Stimulated activated CD4-positive, alpha-beta T cell treated with anti-CD3 and anti-CD28 coated beads, Interleukin-1b, Interleukin-23, amount 100 ng/mL, for 48 hours (primary cell): ENCODE data around the gene IFRD2.
A peak's percentile ranks its signal among the peaks of the same experiment; 100 is the strongest.
"Not testable (repeated sequence)": the region's sequence is repeated elsewhere in the genome, so short reads cannot be mapped to it uniquely, and the experiment has no call there.

Experiments used
- DNase-seq: peaks from one replicate; pipeline ENCODE4 v3.0.0-alpha.2; 2020

Gene IFRD2

GRCh38 chr3:50300681-50301254 lies 8.5 kb upstream of the IFRD2 start:
- DNase-seq, result no peak

DNA sequence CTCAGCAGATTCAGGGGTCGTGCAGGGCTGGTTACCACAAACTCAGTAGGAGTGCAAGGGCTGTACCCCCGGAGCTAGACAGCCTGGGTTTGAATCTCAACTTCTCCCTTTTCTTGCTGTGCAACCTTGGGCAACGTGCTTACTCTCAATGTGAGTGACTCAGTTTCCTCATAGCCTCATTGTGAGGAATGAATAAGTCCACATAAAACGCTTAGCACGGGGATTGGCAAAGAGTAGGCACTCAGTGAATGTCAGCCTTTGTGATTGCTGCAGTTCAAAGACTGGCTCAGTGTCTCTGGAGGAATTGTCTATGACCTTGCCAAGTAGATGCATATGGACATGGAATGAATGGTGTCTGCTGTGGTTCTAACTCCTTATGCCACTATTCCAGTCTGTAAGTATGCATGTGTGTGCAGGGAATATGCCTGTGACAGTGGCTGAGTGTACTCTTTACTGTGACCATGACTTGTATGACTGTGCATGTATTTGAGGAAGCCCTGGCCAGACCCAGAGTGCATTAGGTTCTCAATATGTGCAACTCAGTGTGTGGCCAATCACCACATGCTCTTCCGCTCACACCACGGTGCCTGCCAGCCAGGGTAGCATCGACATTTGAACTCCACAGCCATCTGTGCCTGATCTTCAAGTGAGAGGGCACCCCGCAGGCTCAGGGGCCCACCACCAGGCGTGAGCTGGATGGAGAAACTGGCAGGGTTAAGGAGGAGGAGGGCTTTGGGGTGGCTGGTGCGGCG lies 7.9 kb upstream of the IFRD2 start:
- DNase-seq, result no peak

DNA sequence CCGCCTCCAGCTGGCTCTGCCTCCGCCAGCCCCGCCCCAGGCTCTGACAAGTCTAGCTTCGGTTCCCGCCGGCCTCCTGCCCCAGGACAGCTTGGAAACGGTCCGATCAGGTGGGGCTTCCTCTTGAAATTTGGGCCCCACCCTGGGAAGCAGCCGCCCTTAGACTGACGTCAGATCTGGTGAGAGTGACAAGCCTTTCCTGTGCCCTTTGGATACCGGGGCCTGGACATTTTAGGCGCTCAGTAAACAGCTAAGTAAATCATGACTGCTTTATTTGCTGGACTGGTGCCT lies 7.4 kb upstream of the IFRD2 start:
- DNase-seq, result no peak

DNA sequence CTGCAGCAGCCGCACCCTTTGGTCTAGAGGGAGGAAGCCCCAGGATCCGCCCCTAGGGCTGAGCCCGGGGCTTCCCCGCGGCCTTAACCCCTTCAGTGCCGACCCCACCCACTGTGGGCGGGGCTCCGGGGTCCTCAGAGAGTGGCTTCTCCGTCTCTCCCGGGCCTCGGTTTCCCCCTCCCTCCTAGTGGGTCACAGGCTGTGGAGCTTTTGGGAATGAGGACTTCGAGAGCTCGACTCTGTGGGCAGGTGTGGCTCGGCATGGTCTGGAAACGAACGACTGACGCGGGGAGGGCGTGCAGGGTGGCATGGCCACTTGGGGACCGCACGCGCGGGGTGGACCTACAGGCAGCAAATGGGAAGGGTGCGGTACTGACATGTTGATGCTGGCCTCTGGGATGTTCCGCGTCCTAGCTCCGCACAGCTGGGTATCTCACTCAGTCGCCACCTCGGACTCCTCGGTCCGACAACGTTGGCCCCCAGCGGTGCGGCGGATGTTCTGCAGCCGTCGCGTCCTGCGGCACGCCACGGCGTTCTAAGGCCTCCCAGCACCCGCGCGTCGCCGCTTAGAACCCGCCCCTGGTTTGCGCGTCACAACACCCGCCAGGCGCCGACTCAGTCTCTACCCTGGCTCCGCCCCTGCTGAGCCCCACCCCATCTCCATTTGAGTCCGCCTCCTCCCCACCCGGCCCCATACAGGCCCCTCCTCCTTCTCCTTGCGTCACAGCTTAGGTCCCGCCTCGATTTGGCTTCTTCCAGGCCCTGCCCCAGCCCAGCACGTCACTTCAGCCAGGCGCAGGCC lies 6.8 kb upstream of the IFRD2 start, which contains the start of the genes HYAL3 and NAA80:
Gene HYAL3, minus strand, starts transcription at position 570 of the 802 bp plus-strand sequence. CDS start 3,803 bp downstream, outside the sequence.
Gene NAA80, minus strand, starts transcription at position 570 of the 802 bp plus-strand sequence. CDS start 1,942 bp downstream, outside the sequence.
- DNase-seq, result peak; percentile 100

- no peak for DNase-seq
These were observed 5.9 kb upstream of the IFRD2 start for GRCh38 chr3:50297896-50298725.

DNA sequence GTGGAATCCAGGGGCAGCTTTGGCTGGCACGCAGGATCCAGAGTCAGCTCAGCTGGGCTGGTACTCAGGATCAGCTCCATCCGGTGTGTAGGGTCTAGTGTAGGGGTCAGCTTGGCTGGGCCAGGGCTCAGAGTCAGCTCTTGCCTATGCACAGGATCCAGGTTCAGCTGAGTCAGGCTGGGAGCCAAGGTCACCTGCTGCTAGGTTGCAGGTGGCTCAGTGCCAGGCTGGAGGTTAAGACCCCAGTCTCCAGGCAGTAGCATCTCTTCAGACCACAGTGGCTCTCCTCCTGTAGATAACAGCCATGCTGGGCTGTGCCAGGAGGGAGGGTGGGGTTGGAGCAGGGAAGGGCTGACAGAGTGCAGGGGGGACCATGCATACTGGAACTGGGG lies 5.2 kb upstream of the IFRD2 start:
- DNase-seq, result no peak

DNA sequence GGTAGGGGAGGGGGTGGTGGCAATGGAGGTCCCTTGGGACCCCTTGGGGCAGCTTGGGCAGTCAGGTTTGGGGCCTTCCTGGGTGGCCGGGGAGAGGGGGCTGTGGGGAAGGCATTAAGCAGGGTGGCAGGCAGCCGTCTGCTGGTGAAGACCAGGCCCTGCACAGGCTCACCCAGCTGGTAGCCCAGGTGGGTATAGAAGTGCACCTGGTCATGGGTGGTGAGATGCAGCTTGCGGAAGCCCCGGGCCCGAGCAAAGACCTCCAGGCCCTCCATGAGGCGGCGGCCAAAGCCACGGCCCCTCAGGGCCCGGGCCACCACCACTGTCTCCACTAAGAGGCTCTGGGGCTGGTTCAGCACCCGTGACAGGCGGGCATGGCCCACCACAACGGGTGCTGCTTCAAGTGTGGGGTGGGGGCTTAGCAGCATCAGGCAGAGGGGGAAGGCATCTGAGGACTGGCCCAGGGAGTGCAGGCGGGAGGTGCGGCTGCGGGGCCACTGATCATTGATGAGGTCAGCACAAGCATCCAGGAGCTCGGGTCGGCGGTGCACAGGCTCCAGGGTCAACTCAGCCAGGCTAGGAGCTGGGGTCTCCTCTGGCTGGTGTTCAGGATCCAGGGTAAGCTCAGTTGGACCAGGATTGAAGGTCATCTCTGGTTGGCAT lies 4.6 kb upstream of the IFRD2 start:
- no peak for DNase-seq

GRCh38 chr3:50295553-50296431 lies 3.6 kb upstream of the IFRD2 start:
- no peak for DNase-seq

DNA sequence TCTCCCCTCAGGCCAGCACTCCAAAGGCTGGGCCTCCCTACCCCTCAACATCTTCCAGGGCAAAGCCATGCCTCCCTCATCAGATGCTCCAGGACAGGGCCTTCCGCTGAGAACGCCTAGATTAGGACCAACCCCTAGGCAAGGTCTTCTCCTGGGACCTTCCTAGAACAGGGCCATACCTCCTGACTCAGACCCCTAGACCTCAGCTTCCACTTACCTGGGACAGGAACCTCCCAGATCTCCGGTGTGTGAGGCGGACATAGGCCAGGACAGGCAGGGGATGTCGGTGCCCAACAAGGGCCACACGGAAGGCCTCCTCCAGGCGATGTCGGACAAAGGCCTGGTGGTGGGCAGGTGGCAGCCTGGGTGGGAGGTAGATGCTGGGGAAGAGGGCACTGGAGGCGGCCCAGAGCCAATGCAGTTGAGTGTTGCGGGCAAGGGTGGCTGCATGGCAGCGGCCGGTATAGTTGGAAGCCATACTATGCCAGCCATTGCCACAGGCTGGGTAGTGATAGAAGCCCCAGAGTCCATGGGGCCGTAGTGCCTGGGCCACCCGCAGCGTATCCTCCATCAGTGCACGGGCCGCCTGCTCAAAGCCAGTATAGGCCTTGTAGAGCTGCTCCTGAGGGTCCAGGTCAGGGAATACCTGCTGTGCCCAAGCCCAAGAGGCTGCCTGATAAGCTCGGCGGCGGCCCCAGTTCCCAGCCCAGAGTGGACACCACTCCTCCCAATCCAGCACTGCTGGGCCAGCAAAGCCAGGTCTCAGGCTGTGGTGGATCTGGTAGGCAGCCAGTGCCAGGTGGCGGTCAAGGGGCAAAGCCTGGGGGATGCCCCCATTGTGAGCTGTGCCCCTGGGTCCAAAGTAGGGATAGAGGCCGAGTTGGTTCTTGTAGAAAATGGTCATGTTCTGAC lies 2.5 kb upstream of the IFRD2 start:
- no peak for DNase-seq

GRCh38 chr3:50294089-50294488 lies 1.9 kb upstream of the IFRD2 start:
- DNase-seq, result no peak

DNA sequence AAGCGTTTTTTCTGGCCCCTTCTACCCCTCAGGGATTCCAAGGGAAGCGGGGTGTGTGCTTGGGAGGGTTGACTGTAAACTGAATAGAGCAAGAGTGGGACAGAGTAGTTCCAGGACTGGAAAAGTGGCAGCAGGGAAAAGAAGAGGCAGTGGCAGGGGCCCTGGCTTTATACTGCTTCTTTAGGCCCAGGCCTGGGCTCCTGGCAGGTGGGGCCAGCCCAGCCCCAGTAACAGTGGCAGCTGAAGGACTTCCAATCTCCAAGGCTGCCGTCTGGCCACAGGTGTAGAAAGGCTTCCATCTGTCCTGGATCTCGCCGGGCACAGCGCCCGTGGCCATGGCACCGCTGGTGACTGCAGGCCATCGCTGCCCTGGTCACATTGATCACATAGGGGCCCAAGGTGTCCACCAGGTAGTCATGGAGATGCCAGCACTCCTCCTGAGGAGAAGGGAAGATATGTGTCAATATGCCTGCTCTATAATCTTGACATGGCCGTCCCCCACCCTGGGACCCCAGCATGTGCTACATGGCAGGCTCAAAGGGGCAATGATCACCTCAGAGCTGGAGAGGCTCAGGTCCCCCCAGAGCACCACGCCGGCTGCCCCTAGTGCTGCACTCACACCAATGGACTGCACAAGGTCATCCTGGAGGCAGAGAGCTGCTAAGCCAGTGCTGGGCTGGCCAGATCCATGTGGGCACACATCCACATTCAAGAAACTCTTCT lies 1.0 kb upstream of the IFRD2 start:
- no peak for DNase-seq

DNA sequence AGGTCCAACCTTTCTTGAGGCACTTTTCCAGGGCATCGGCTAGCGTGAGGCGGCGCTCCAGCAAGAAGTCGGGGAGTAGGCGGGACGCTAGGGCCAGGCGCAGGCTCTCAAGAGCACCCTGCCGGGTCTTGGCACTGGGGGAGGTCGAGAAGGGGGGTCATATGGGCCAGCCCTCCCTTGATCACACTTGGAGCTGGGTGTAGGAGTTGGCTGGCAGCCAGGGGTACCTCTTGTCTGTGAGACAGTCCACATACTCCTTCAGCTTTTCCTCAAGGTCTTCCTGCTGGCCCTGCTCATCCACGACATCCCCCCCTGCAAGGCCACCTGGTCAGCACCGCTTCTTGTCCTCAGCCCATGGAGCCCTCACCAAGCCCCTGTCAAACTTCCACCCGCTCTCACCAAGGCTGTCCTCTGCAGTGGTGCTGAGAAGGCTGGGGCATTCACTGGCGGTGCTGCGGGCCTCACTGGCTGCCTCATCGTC lies 2.0 kb downstream of the IFRD2 start:
- DNase-seq, result no peak

GRCh38 chr3:50289130-50289529 lies 3.1 kb downstream of the IFRD2 start:
- no peak for DNase-seq

GRCh38 chr3:50288387-50289007 lies 3.7 kb downstream of the IFRD2 start:
- DNase-seq, result no peak

DNA sequence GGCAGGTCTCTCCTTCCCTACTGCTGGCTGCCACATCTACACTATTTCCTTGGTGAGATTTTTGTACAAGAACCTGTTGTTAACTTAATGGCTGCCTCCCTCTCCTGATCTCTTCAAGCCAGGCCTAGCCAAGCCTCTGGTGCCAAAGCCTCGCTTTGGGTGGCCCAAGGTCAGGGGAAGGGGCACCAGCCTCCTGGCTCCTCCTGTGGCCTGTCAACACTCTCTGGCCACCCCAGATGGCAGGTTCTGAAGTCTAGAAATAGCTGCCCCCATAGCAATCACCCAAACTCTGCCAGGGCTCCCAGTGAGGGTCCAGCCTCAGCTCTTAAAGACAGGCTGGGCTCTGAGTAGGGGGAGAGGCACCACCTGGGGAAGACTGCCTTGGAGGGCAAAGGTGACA lies 5.0 kb downstream of the IFRD2 start:
- DNase-seq, result no peak

DNA sequence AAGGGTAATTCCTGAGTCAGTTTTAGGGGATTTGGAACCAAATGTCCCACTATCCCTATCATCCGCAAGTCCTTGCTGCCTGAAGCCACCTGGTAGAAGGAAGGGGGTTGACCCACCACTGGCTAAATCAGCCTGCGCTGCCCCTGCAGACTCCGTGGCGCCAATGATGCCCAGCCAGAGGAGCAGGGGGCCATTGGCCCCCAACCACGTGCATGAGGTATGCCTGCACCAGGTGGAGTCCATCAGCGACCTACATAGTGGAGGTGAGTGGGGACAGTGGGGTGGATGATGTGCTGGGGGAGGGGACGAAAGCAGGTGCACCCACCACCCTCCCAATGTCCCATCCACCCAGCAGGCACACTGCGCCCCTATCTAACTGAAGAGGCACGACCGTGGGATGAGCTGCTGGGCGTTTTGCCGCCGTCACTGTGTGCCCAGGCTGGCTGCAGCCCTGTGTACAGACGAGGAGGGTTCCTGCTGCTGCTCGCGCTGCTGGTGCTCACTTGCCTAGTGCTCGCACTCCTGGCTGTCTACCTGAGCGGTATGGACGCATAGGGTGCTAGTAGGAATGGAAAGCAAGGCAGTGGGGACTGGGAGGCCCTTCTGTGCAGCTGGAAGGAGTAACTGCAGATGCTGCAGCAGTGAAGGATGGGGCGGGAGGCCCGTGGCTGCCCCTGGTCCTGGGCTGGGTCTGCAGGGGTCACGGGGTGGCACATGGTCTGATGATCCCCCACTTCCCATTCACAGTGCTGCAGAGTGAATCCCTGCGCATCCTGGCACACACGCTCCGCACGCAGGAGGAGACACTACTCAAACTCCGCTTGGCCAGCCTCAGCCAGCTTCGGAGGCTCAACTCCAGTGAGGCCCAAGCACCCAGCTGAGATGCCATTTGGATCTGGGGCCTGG lies 5.7 kb downstream of the IFRD2 start:
- DNase-seq, result no peak

DNA sequence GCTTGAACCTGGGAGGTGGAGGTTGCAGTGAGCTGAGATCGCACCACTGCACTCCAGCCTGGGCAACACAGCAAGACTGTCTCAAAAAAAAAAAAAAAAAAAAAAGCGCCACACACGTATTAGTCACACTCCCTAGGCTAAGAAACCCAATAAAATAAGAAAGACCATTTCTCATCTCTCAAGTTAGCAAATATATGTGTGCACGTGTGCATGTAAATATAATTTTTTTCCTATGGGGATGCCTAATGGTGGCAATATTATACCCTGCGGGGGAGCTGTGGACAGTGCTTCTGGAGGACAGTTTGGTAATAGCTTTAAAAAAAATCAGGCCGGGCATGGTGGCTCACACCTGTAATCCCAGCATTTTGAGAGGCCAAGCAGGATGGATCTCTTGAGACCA lies 8.1 kb downstream of the IFRD2 start:
- DNase-seq, result not testable (repeated sequence)
